PFSK-1 (cell line): ENCODE measurements around the gene TNNI3K.

Experiments used
- POLR2AphosphoS5 ChIP-seq: IDR thresholded peaks from 2 replicates; pipeline ENCODE4 v1.6.1; 2012; ENCODE audit warnings: low read depth, mild to moderate bottlenecking, control low read depth, low read length, moderate library complexity
- TAF1 ChIP-seq: IDR thresholded peaks from 2 replicates; pipeline ENCODE4 v1.6.1; 2012; ENCODE audit warnings: low read length, control low read depth, borderline replicate concordance; ENCODE audit not compliant: insufficient read depth
- TF ChIP-seq, protein P1 (sequence below), 2 experiments: IDR thresholded peaks; 2 replicates each; pipeline versions ENCODE4 v1.6.1 to v1.8.0; 2011 to 2012; ENCODE audit warnings: low read depth in 2 of 2, low read length in 2 of 2, control low read depth in 1 of 2, inconsistent platforms in 1 of 2, mild to moderate bottlenecking in 1 of 2, moderate library complexity in 1 of 2; ENCODE audit not compliant: insufficient read depth in 1 of 2

- TF ChIP-seq, protein P1, sequence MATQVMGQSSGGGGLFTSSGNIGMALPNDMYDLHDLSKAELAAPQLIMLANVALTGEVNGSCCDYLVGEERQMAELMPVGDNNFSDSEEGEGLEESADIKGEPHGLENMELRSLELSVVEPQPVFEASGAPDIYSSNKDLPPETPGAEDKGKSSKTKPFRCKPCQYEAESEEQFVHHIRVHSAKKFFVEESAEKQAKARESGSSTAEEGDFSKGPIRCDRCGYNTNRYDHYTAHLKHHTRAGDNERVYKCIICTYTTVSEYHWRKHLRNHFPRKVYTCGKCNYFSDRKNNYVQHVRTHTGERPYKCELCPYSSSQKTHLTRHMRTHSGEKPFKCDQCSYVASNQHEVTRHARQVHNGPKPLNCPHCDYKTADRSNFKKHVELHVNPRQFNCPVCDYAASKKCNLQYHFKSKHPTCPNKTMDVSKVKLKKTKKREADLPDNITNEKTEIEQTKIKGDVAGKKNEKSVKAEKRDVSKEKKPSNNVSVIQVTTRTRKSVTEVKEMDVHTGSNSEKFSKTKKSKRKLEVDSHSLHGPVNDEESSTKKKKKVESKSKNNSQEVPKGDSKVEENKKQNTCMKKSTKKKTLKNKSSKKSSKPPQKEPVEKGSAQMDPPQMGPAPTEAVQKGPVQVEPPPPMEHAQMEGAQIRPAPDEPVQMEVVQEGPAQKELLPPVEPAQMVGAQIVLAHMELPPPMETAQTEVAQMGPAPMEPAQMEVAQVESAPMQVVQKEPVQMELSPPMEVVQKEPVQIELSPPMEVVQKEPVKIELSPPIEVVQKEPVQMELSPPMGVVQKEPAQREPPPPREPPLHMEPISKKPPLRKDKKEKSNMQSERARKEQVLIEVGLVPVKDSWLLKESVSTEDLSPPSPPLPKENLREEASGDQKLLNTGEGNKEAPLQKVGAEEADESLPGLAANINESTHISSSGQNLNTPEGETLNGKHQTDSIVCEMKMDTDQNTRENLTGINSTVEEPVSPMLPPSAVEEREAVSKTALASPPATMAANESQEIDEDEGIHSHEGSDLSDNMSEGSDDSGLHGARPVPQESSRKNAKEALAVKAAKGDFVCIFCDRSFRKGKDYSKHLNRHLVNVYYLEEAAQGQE (IDR thresholded peaks at IDR 0.05; ENCODE audit: insufficient read depth in 1 of 2, low read depth in 2 of 2, low read length in 2 of 2) = no peak
- TF ChIP-seq TAF1 (no peak), POLR2AphosphoS5 (no peak)
These were observed 109.2 kb downstream of the TNNI3K start for GRCh38 chr1:74344387-74344786.
